ENCODE measurements around the gene GNB4. TPM values are rescaled to one million over a fixed set of nuclear protein-coding genes. Genes with fewer than 3 reads are reported as not detected.

GNB4 gene
- total RNA-seq = 46.7 and 52.1 TPM in 2 replicates

- no peak for TF ChIP-seq CTCF (conservative IDR thresholded peaks at IDR 0.05; ENCODE audit: low read depth, low read length)
- no peak for DNase-seq (ENCODE audit: low read depth)
- H3K4me3 ChIP-seq (ENCODE audit: low read depth, low read length) = peak within 1 kb of the TSS; percentile 76
Measured at GRCh38 chr3:179451265-179452175, at the start of gene GNB4. TSS of gene GNB4 (minus strand) at chr3:179451470. CDS start at chr3:179426200, 25,270 bp downstream.

GRCh38 chr3:179495483-179495882 lies 44.2 kb upstream of the GNB4 start:
- no peak for TF ChIP-seq CTCF (conservative IDR thresholded peaks at IDR 0.05; ENCODE audit: low read depth, low read length)
- no peak for DNase-seq (ENCODE audit: low read depth)
- H3K4me3 ChIP-seq (ENCODE audit: low read depth, low read length) = no peak overlapping the region

GRCh38 chr3:179493260-179493659 lies 42.0 kb upstream of the GNB4 start:
- no peak for DNase-seq (ENCODE audit: low read depth)
- TF ChIP-seq CTCF (conservative IDR thresholded peaks at IDR 0.05; ENCODE audit: low read depth, low read length) = no peak
- no peak overlapping the region for H3K4me3 ChIP-seq (ENCODE audit: low read depth, low read length)

GRCh38 chr3:179488213-179488612 lies 36.9 kb upstream of the GNB4 start:
- H3K4me3 ChIP-seq (ENCODE audit: low read depth, low read length) = no peak overlapping the region
- no peak for TF ChIP-seq CTCF (conservative IDR thresholded peaks at IDR 0.05; ENCODE audit: low read depth, low read length)
- no peak for DNase-seq (ENCODE audit: low read depth)

GRCh38 chr3:179486806-179487205 lies 35.5 kb upstream of the GNB4 start:
- no peak overlapping the region for H3K4me3 ChIP-seq (ENCODE audit: low read depth, low read length)
- TF ChIP-seq CTCF (conservative IDR thresholded peaks at IDR 0.05; ENCODE audit: low read depth, low read length) = no peak
- no peak for DNase-seq (ENCODE audit: low read depth)

GRCh38 chr3:179482857-179483256 lies 31.6 kb upstream of the GNB4 start:
- H3K4me3 ChIP-seq (ENCODE audit: low read depth, low read length) = no peak overlapping the region
- no peak for DNase-seq (ENCODE audit: low read depth)
- TF ChIP-seq CTCF (conservative IDR thresholded peaks at IDR 0.05; ENCODE audit: low read depth, low read length) = no peak

- no peak for TF ChIP-seq CTCF (conservative IDR thresholded peaks at IDR 0.05; ENCODE audit: low read depth, low read length)
- no peak overlapping the region for H3K4me3 ChIP-seq (ENCODE audit: low read depth, low read length)
- DNase-seq (ENCODE audit: low read depth) = no peak
Measured at GRCh38 chr3:179476215-179476614, 24.9 kb upstream of the GNB4 start.
